Measurements from ENCODE around the gene SRP14.

The SRP14 gene

GRCh38 chr15:40058476-40059140 lies 19.6 kb upstream of the SRP14 start:
- no peaks in the 10 kb centered on the region for H3K27me3 ChIP-seq (ENCODE audit: insufficient read depth, poor library complexity, severe bottlenecking)
- H3K4me3 ChIP-seq (replicated peaks; ENCODE audit: insufficient read depth, low read length), result no peak overlapping the region
- TF ChIP-seq SPI1 (IDR thresholded peaks at IDR 0.05; ENCODE audit: borderline replicate concordance, low read depth) (no peak), GABPA (IDR thresholded peaks at IDR 0.05; ENCODE audit: low read depth) (no peak), CTCF (IDR thresholded peaks at IDR 0.05; ENCODE audit: insufficient read depth, low read length) (no peak), REST (IDR thresholded peaks at IDR 0.05; ENCODE audit: insufficient replicate concordance, low read depth) (no peak), POLR2AphosphoS5 (IDR thresholded peaks at IDR 0.05; ENCODE audit: low read depth) (no peak)
- 0 out of 2 replicates have a peak overlapping the region, but pooled peaks have one; percentile 9 for H3K27ac ChIP-seq (replicated peaks)
- DNase-seq (ENCODE audit: low read depth in 1 of 2, low spot score in 1 of 2), result no peak

- Histone ChIP-seq H3K27me3 (ENCODE audit: insufficient read depth, poor library complexity, severe bottlenecking) (no peaks in the 10 kb centered on the region), H3K4me3 (replicated peaks; ENCODE audit: insufficient read depth, low read length) (no peak overlapping the region), H3K27ac (replicated peaks) (peak overlapping the region; percentile 73)
- no peak for TF ChIP-seq GABPA (IDR thresholded peaks at IDR 0.05; ENCODE audit: low read depth)
- no peak for TF ChIP-seq REST (IDR thresholded peaks at IDR 0.05; ENCODE audit: insufficient replicate concordance, low read depth)
- TF ChIP-seq POLR2AphosphoS5 (IDR thresholded peaks at IDR 0.05; ENCODE audit: low read depth), result peak; percentile 77
- no peak for TF ChIP-seq CTCF (IDR thresholded peaks at IDR 0.05; ENCODE audit: insufficient read depth, low read length)
- TF ChIP-seq SPI1 (IDR thresholded peaks at IDR 0.05; ENCODE audit: borderline replicate concordance, low read depth), result no peak
- DNase-seq (ENCODE audit: low read depth in 1 of 2, low spot score in 1 of 2), result peak in 1 of 2 experiments; percentile 86
These were observed 16.8 kb upstream of the SRP14 start for GRCh38 chr15:40055576-40056293.

GRCh38 chr15:40054855-40055575 lies 16.0 kb upstream of the SRP14 start:
- TF ChIP-seq SPI1 (IDR thresholded peaks at IDR 0.05; ENCODE audit: borderline replicate concordance, low read depth) (peak; percentile 32; the same call in 1 of the 2 replicates), POLR2AphosphoS5 (IDR thresholded peaks at IDR 0.05; ENCODE audit: low read depth) (peak; percentile 98), CTCF (IDR thresholded peaks at IDR 0.05; ENCODE audit: insufficient read depth, low read length) (no peak), GABPA (IDR thresholded peaks at IDR 0.05; ENCODE audit: low read depth) (no peak), REST (IDR thresholded peaks at IDR 0.05; ENCODE audit: insufficient replicate concordance, low read depth) (no peak)
- H3K27me3 ChIP-seq (ENCODE audit: insufficient read depth, poor library complexity, severe bottlenecking), result no peaks in the 10 kb centered on the region
- DNase-seq (ENCODE audit: low read depth in 1 of 2, low spot score in 1 of 2), result peak in 1 of 2 experiments; percentile 81
- peak overlapping the region; percentile 73 for H3K27ac ChIP-seq (replicated peaks)
- no peak overlapping the region for H3K4me3 ChIP-seq (replicated peaks; ENCODE audit: insufficient read depth, low read length)
